Measurements from ENCODE around the gene COL4A2. TPM values are rescaled to one million over a fixed set of nuclear protein-coding genes. Genes with fewer than 3 reads are reported as not detected.
A peak's percentile ranks its signal among the peaks of the same experiment; 100 is the strongest.

COL4A2 gene
- total RNA-seq, 1 donor from 2014 or later: 1,414 TPM

- H3K27me3 ChIP-seq (ENCODE audit: insufficient read depth, low read length): no peaks in the 10 kb centered on the region
- peak overlapping the region; percentile 66 for H3K9ac ChIP-seq (ENCODE audit: low read length)
- peak overlapping the region; percentile 92 for H3K27ac ChIP-seq (ENCODE audit: low read depth, low read length)
- peak overlapping the region; percentile 64 for H3K4me2 ChIP-seq (ENCODE audit: low read length)
- peaks cover 34% of the 10 kb centered on the region for H3K36me3 Mint-ChIP-seq (ENCODE audit: low read depth, unreplicated experiment)
- no peak overlapping the region for H3K4me3 ChIP-seq (ENCODE audit: insufficient read depth, low read depth, low read length)
- TF ChIP-seq CTCF (IDR thresholded peaks at IDR 0.05; ENCODE audit: insufficient read depth, low read depth, low read length) (no peak), EZH2 (IDR thresholded peaks at IDR 0.05; ENCODE audit: insufficient read depth, low read length) (no peak)
- H4K20me1 ChIP-seq (ENCODE audit: insufficient read depth, low read length): peaks cover 3% of the 10 kb centered on the region
- peaks cover 5% of the 10 kb centered on the region for H3K9me3 Mint-ChIP-seq (ENCODE audit: unreplicated experiment)
- no peaks in the 10 kb centered on the region for H3K9me3 ChIP-seq (ENCODE audit: insufficient read depth, low read depth, low read length)
- no peak overlapping the region for H3K4me3 Mint-ChIP-seq (ENCODE audit: unreplicated experiment)
- peaks cover 94% of the 10 kb centered on the region for H3K79me2 ChIP-seq (ENCODE audit: insufficient read depth, low read length)
- H2AFZ ChIP-seq (ENCODE audit: low read depth, low read length): no peak overlapping the region
- peaks cover 66% of the 10 kb centered on the region for H3K4me1 ChIP-seq (ENCODE audit: insufficient read depth, low read length)
- peak overlapping the region; percentile 85 for H3K27ac Mint-ChIP-seq (ENCODE audit: unreplicated experiment)
- peaks cover 18% of the 10 kb centered on the region for H3K36me3 ChIP-seq (ENCODE audit: insufficient read depth, low read length)
- DNase-seq (ENCODE audit: low read depth) (no peak), FAIRE-seq (no peak)
- no peaks in the 10 kb centered on the region for H3K27me3 Mint-ChIP-seq (ENCODE audit: low read depth, unreplicated experiment)
- H3K4me1 Mint-ChIP-seq (ENCODE audit: low read depth, unreplicated experiment): peaks cover 86% of the 10 kb centered on the region
These were observed 39.6 kb downstream of the COL4A2 start for GRCh38 chr13:110346661-110347067.

- no peaks in the 10 kb centered on the region for H3K27me3 Mint-ChIP-seq (ENCODE audit: low read depth, unreplicated experiment)
- Histone ChIP-seq H2AFZ (ENCODE audit: low read depth, low read length) (no peak overlapping the region), H3K27ac (ENCODE audit: low read depth, low read length) (peak overlapping the region; percentile 92), H3K4me2 (ENCODE audit: low read length) (peak overlapping the region; percentile 64), H3K36me3 (ENCODE audit: insufficient read depth, low read length) (peaks cover 18% of the 10 kb centered on the region), H3K79me2 (ENCODE audit: insufficient read depth, low read length) (peaks cover 94% of the 10 kb centered on the region), H3K27me3 (ENCODE audit: insufficient read depth, low read length) (no peaks in the 10 kb centered on the region), H3K4me1 (ENCODE audit: insufficient read depth, low read length) (peaks cover 61% of the 10 kb centered on the region), H3K9me3 (ENCODE audit: insufficient read depth, low read depth, low read length) (no peaks in the 10 kb centered on the region), H3K4me3 (ENCODE audit: insufficient read depth, low read depth, low read length) (peak overlapping the region; percentile 4), H3K9ac (ENCODE audit: low read length) (peak overlapping the region; percentile 66), H4K20me1 (ENCODE audit: insufficient read depth, low read length) (peaks cover 7% of the 10 kb centered on the region)
- FAIRE-seq (no peak), DNase-seq (ENCODE audit: low read depth) (no peak)
- peaks cover 3% of the 10 kb centered on the region for H3K9me3 Mint-ChIP-seq (ENCODE audit: unreplicated experiment)
- TF ChIP-seq CTCF (IDR thresholded peaks at IDR 0.05; ENCODE audit: insufficient read depth, low read depth, low read length): no peak
- TF ChIP-seq EZH2 (IDR thresholded peaks at IDR 0.05; ENCODE audit: insufficient read depth, low read length): no peak
- peaks cover 37% of the 10 kb centered on the region for H3K36me3 Mint-ChIP-seq (ENCODE audit: low read depth, unreplicated experiment)
- peak overlapping the region; percentile 85 for H3K27ac Mint-ChIP-seq (ENCODE audit: unreplicated experiment)
- no peak overlapping the region for H3K4me3 Mint-ChIP-seq (ENCODE audit: unreplicated experiment)
- H3K4me1 Mint-ChIP-seq (ENCODE audit: low read depth, unreplicated experiment): peaks cover 83% of the 10 kb centered on the region
These were observed 40.0 kb downstream of the COL4A2 start for GRCh38 chr13:110347088-110347487.

GRCh38 chr13:110347535-110348308 lies 40.6 kb downstream of the COL4A2 start:
- H3K27me3 Mint-ChIP-seq (ENCODE audit: low read depth, unreplicated experiment): no peaks in the 10 kb centered on the region
- H3K27ac ChIP-seq (ENCODE audit: low read depth, low read length): peak overlapping the region; percentile 92
- H3K36me3 Mint-ChIP-seq (ENCODE audit: low read depth, unreplicated experiment): peaks cover 40% of the 10 kb centered on the region
- no peak for TF ChIP-seq EZH2 (IDR thresholded peaks at IDR 0.05; ENCODE audit: insufficient read depth, low read length)
- TF ChIP-seq CTCF (IDR thresholded peaks at IDR 0.05; ENCODE audit: insufficient read depth, low read depth, low read length): no peak
- peaks cover 94% of the 10 kb centered on the region for H3K79me2 ChIP-seq (ENCODE audit: insufficient read depth, low read length)
- no peak overlapping the region for H2AFZ ChIP-seq (ENCODE audit: low read depth, low read length)
- no peaks in the 10 kb centered on the region for H3K9me3 ChIP-seq (ENCODE audit: insufficient read depth, low read depth, low read length)
- H3K27me3 ChIP-seq (ENCODE audit: insufficient read depth, low read length): no peaks in the 10 kb centered on the region
- H3K27ac Mint-ChIP-seq (ENCODE audit: unreplicated experiment): peak overlapping the region; percentile 85
- FAIRE-seq: peak; percentile 97
- H4K20me1 ChIP-seq (ENCODE audit: insufficient read depth, low read length): peaks cover 12% of the 10 kb centered on the region
- H3K4me1 Mint-ChIP-seq (ENCODE audit: low read depth, unreplicated experiment): peaks cover 77% of the 10 kb centered on the region
- peaks cover 18% of the 10 kb centered on the region for H3K36me3 ChIP-seq (ENCODE audit: insufficient read depth, low read length)
- peaks cover 55% of the 10 kb centered on the region for H3K4me1 ChIP-seq (ENCODE audit: insufficient read depth, low read length)
- peak overlapping the region; percentile 66 for H3K9ac ChIP-seq (ENCODE audit: low read length)
- peaks cover 3% of the 10 kb centered on the region for H3K9me3 Mint-ChIP-seq (ENCODE audit: unreplicated experiment)
- peak; percentile 94 for DNase-seq (ENCODE audit: low read depth)
- H3K4me2 ChIP-seq (ENCODE audit: low read length): peak overlapping the region; percentile 64
- H3K4me3 Mint-ChIP-seq (ENCODE audit: unreplicated experiment): peak overlapping the region; percentile 42
- H3K4me3 ChIP-seq (ENCODE audit: insufficient read depth, low read depth, low read length): peak overlapping the region; percentile 4

All from astrocyte (in vitro differentiated cells and primary cell).